Measurements from ENCODE around the gene TJP2. TPM values are rescaled to one million over a fixed set of nuclear protein-coding genes. Genes with fewer than 3 reads are reported as not detected.

The TJP2 gene
- total RNA-seq, 4 donors from 2014 or later, result 98.8 to 203 (median 137) TPM

DNA sequence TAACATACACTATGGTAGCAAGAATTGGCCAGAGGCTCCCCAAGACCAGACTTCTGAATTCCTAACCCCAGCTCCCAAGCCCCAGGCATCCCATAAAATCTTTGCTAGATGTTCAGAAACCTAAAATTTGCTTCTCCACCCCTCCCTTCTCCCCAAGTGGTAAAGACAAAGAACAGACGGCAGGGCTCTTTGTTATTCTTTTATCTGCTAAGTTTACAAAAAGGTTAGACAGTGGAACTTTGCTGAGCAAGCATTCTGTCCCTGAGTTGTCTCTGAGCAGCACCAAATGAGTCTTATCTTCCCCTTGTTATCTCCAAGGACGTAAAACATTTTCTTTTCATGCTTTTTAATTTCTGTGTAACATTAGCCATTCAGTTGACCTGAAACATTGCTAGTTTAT lies 30.2 kb downstream of the TJP2 start:
- TF ChIP-seq, protein P1, sequence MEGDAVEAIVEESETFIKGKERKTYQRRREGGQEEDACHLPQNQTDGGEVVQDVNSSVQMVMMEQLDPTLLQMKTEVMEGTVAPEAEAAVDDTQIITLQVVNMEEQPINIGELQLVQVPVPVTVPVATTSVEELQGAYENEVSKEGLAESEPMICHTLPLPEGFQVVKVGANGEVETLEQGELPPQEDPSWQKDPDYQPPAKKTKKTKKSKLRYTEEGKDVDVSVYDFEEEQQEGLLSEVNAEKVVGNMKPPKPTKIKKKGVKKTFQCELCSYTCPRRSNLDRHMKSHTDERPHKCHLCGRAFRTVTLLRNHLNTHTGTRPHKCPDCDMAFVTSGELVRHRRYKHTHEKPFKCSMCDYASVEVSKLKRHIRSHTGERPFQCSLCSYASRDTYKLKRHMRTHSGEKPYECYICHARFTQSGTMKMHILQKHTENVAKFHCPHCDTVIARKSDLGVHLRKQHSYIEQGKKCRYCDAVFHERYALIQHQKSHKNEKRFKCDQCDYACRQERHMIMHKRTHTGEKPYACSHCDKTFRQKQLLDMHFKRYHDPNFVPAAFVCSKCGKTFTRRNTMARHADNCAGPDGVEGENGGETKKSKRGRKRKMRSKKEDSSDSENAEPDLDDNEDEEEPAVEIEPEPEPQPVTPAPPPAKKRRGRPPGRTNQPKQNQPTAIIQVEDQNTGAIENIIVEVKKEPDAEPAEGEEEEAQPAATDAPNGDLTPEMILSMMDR (IDR thresholded peaks at IDR 0.05; ENCODE audit: low read depth), result no peak

DNA sequence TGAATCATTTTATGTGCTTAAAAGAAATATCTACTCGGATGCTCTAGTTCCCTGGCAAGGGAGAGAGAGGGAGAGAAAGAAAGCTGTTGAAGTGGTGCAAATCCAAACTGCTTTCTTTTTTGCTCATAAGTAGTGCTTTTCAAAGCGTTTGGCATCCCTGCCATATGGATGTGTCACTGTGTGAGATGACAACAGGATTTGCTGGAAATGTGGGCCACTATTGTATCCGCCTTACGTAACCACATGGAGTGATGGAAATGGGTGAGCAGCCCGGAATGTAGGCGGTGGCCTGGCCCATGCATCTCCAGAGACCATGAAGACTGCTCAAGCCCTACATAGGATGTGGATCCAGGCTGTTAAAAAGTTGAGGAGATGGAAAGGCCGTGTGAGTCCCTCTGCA lies 30.8 kb downstream of the TJP2 start:
- TF ChIP-seq, protein P1 (IDR thresholded peaks at IDR 0.05; ENCODE audit: low read depth), result no peak

DNA sequence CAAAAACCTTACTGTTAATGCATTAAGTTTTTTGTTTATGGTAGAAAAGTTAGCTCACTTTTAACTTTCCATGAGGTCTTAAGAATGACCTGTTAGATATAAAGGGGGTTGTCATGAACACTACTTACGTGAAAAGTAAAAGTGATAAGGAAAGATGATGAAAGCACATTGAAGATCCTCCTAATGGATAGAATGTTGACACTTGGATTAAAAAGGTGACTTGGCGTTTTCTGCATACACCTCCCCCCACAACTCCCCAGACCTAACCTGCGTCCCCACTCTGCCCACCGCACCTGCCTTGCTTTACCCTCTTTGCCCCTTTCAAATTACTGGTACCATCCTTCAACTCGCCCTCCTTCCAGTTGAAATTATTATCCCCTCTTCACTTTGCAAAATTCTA lies 32.0 kb downstream of the TJP2 start:
- TF ChIP-seq, protein P1 (IDR thresholded peaks at IDR 0.05; ENCODE audit: low read depth), result no peak

DNA sequence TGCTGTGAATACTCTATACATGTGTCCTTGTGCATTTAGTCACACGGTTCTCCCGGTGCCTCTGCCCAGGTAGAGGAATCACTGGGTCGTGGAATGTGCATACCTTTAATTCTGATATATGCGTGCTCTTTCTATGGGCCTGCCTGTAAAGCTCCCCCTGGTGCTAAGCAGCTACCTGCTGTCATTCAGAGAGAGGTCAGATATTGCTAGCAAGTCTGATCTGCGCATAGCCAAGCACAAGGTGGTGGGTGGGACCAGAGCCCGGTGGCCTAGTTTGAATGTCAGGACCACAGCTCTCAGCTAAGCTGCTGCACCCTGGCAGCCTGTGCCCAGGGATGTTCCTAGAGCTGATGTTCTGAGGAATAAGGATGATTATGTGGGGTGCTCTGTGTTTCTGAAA lies 33.4 kb downstream of the TJP2 start:
- TF ChIP-seq, protein P1 (IDR thresholded peaks at IDR 0.05; ENCODE audit: low read depth), result no peak

DNA sequence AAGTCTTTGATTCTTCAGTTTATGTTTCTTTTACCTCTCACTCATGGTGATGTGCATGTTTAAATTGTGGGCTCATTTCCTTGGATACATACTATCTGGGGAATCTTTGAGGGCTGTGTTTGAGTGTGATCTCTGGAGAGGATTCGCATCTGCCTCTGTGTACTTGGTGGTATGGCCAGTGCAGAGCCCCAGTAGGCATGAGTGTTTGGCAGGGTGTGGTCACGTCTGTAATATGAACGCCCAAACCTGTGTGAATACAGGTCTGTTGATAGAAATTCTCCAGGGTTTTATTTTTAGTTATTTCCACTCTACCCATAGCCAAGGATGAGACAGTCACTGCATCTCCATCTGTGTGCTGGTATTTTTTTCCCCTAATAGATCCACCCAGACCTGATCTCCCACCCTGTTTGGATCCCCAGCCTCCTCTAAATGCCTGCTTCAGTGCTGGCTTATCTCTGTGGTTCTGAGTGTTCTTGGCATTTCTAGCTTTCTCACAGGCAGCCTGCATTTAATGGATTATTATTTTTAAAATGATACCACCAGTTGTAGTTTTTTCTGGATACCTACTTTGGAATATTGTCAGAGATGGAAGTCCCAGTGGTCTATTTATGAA lies 37.5 kb downstream of the TJP2 start:
- TF ChIP-seq, protein P1 (IDR thresholded peaks at IDR 0.05; ENCODE audit: low read depth), result no peak

DNA sequence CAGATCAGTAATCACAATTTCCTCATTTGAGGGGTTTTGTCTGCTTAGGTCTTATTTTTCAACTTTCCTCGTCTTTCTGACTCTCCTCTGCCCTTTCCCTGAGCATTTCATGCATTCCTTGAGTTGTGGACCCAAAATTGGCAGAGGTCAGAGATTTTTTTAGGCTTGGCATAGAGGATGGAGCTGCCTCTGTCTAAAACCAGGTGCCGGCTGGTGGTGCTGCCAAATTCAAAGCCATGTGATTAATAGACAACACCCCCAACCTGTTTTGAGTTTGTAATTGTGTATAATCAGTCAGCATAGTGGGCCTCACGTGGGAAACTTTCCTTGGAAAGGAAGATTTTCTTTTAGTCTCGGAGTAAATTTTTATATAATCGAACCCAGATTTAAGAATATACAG lies 39.6 kb downstream of the TJP2 start:
- TF ChIP-seq, protein P1 (IDR thresholded peaks at IDR 0.05; ENCODE audit: low read depth), result no peak

DNA sequence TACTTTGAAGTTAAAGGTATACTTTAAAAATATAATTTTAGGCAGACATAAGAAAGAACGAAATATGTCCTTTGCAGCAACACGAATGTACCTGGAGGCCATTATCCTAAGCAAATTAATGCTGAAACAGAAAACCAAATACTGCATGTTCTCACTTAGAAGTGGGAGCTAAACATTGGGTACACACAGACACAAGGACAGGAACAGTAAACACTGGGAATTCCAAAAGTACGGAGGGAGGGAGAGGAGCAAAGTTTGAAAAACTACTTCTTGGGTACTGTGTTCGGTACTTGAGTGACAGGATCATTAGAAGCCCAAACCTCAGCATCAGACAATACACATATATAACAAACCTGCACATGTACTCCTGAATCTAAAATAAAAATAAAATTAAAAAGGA lies 40.9 kb downstream of the TJP2 start:
- TF ChIP-seq, protein P1 (IDR thresholded peaks at IDR 0.05; ENCODE audit: low read depth), result no peak

All from subcutaneous adipose tissue (tissue), 4 donors.